Panc1 (cell line): ENCODE measurements around the gene OR52K1. TPM values are rescaled to one million over a fixed set of nuclear protein-coding genes. Genes with fewer than 3 reads are reported as not detected.

Experiments used
- ATAC-seq: fragments of 200-7000 bp; cut with Tn5 transposase; 2 replicates; pipeline ENCODE4 v1.9.1; 2020; ENCODE audit warnings: mild to moderate bottlenecking, moderate library complexity
- BruUV-seq: library from RNA; stranded (reverse); fragments of 400-500 nt; replicated peaks from 2 replicates; lab custom pipeline; 2021; lab: Mats Ljungman, UMichigan
- CTCF ChIA-PET: fragments of 300-600 bp; sonication (Branson Sonifier 250); formaldehyde crosslinking; loops from one replicate; lab custom pipeline; 2022; ENCODE audit warnings: antibody characterized with exemption; lab: Charles Lee
- POLR2A ChIA-PET: fragments of 300-600 bp; sonication (Branson Sonifier 250); formaldehyde crosslinking; loops from one replicate; lab custom pipeline; 2022; ENCODE audit warnings: antibody characterized with exemption; lab: Charles Lee
- DNase-seq: peaks from one replicate; pipeline ENCODE4 v3.0.0-alpha.2; 2010; ENCODE audit warnings: low read depth, low spot score
- H3K27ac ChIP-seq: 2 replicates; pipeline ENCODE4 v1.5.1; 2011; ENCODE audit warnings: mild to moderate bottlenecking, low read length, inconsistent platforms
- H3K27me3 ChIP-seq: fragments of 200-500 bp; sonication (Bioruptor generic); 2 replicates; pipeline ENCODE4 v1.6.0; 2014; ENCODE audit warnings: low read length, inconsistent platforms; ENCODE audit not compliant: control insufficient read depth, insufficient read depth
- H3K36me3 ChIP-seq: fragments of 200-500 bp; sonication (Bioruptor generic); 2 replicates; pipeline ENCODE4 v1.5.1; 2014; ENCODE audit warnings: inconsistent platforms, mild to moderate bottlenecking, low read length, moderate library complexity; ENCODE audit not compliant: control insufficient read depth, insufficient read depth
- H3K4me1 ChIP-seq: 2 replicates; pipeline ENCODE4 v1.5.1; 2011; ENCODE audit warnings: inconsistent platforms, mild to moderate bottlenecking, low read length, moderate library complexity; ENCODE audit not compliant: control insufficient read depth, insufficient read depth
- H3K4me3 ChIP-seq, 2 experiments: 2 replicates each; pipeline ENCODE4 v1.5.1; 2011 to 2012; ENCODE audit warnings: low read depth in 2 of 2, low read length in 2 of 2, mild to moderate bottlenecking in 2 of 2, inconsistent platforms in 1 of 2, moderate library complexity in 1 of 2
- H3K9me3 ChIP-seq: fragments of 200-500 bp; sonication (Bioruptor generic); 2 replicates; pipeline ENCODE4 v1.5.1; 2014; ENCODE audit warnings: low read depth, mild to moderate bottlenecking, inconsistent platforms, low read length, moderate library complexity; ENCODE audit not compliant: control insufficient read depth, insufficient read depth
- CTCF ChIP-seq: fragments of 450-650 bp; IDR thresholded peaks from 2 replicates; pipeline ENCODE4 v1.5.1; 2017; ENCODE audit warnings: mild to moderate bottlenecking
- POLR2AphosphoS5 ChIP-seq: IDR thresholded peaks from 2 replicates; pipeline ENCODE4 v1.6.1; 2012; ENCODE audit warnings: mild to moderate bottlenecking, low read depth, low read length, moderate library complexity
- REST ChIP-seq, 2 experiments: IDR thresholded peaks; 2 replicates each; pipeline ENCODE4 v1.6.1; 2011 to 2012; ENCODE audit warnings: low read depth in 2 of 2, control low read depth in 1 of 2, low read length in 1 of 2, mild to moderate bottlenecking in 1 of 2, moderate library complexity in 1 of 2; ENCODE audit not compliant: insufficient read depth in 1 of 2
- SIN3A ChIP-seq: IDR thresholded peaks from 2 replicates; pipeline ENCODE4 v1.6.1; 2012; ENCODE audit warnings: low read depth, mild to moderate bottlenecking, low read length, moderate library complexity, borderline replicate concordance; ENCODE audit not compliant: insufficient read depth
- TCF7L2 ChIP-seq: IDR thresholded peaks from 2 replicates; pipeline ENCODE4 v1.6.1; 2011; ENCODE audit warnings: mild to moderate bottlenecking, low read depth, low read length, inconsistent platforms
- in situ Hi-C: cut with HindIII; loops from 2 replicates; pipeline ENCODE4 v1.10.0; 2016; ENCODE audit warnings: low sequenced_read_pairs, low pct_unique_long_range_greater_than_20kb
- intact Hi-C: fragments of 100-400 bp; cut with micrococcal nuclease; formaldehyde crosslinking; loops from one replicate; pipeline ENCODE4 v1.10.0; 2022; ENCODE audit not compliant: unreplicated experiment
- total RNA-seq: library from RNA; stranded (reverse); gene quantifications from one replicate; pipeline ENCODE4 v1.2.1, GENCODE V29; 2021; ENCODE audit not compliant: unreplicated experiment

Gene OR52K1
- total RNA-seq, 1 experiment from 2014 or later: not detected

- Histone ChIP-seq H3K9me3 (no peaks in the 10 kb centered on the region), H3K4me3 (no peak overlapping the region), H3K27ac (no peak overlapping the region), H3K4me1 (no peaks in the 10 kb centered on the region), H3K36me3 (no peaks in the 10 kb centered on the region), H3K27me3 (no peaks in the 10 kb centered on the region; the same call in 1 of the 2 replicates)
- in situ Hi-C loops: no loop called here
- BruUV-seq: no TSS peak
- intact Hi-C loops: no loop called here
- ChIA-PET CTCF (no interaction called here), POLR2A (no interaction called here)
- ATAC-seq (no peak), DNase-seq (no peak)
- TF ChIP-seq POLR2AphosphoS5 (no peak), CTCF (no peak; the same call in 1 of the 2 replicates), SIN3A (no peak), TCF7L2 (no peak), REST (IDR thresholded peaks at IDR 0.05; ENCODE audit: insufficient read depth in 1 of 2, low read depth in 2 of 2, low read length in 1 of 2) (no peak)
Observed at GRCh38 chr11:4511282-4512245, 29.1 kb downstream of the OR52K1 start.

- POLR2A ChIA-PET: no interaction called here
- TF ChIP-seq SIN3A (no peak), CTCF (no peak), REST (IDR thresholded peaks at IDR 0.05; ENCODE audit: insufficient read depth in 1 of 2, low read depth in 2 of 2, low read length in 1 of 2) (no peak), POLR2AphosphoS5 (no peak), TCF7L2 (no peak)
- Histone ChIP-seq H3K27me3 (peaks cover 4% of the 10 kb centered on the region), H3K4me3 (no peak overlapping the region), H3K4me1 (no peaks in the 10 kb centered on the region), H3K27ac (no peak overlapping the region), H3K36me3 (no peaks in the 10 kb centered on the region), H3K9me3 (no peaks in the 10 kb centered on the region)
- no TSS peak for BruUV-seq
- in situ Hi-C loops (no loop called here), intact Hi-C loops (no loop called here)
- DNase-seq: no peak
- no peak for ATAC-seq
- CTCF ChIA-PET: no interaction called here
Observed at GRCh38 chr11:4514196-4514595, 31.8 kb downstream of the OR52K1 start.
